Endothelial cell of umbilical vein (primary cell): ENCODE results near the gene GMCL2. TPM values are rescaled to one million over a fixed set of nuclear protein-coding genes. Genes with fewer than 3 reads are reported as not detected.

Experiments used
- BruUV-seq: library from RNA; stranded (reverse); fragments of 400-500 nt; replicated peaks from 2 replicates; lab custom pipeline; 2021; lab: Mats Ljungman, UMichigan
- CTCF ChIA-PET: fragments of 300-600, 350-600 bp; sonication (Branson Sonifier 250); formaldehyde crosslinking; loops from one replicate; lab custom pipeline; 2021; ENCODE audit warnings: antibody characterized with exemption, inconsistent platforms; lab: Charles Lee
- POLR2A ChIA-PET: fragments of 300-600, 350-600 bp; sonication (Branson Sonifier 250); formaldehyde crosslinking; loops from one replicate; lab custom pipeline; 2021; ENCODE audit warnings: antibody characterized with exemption, inconsistent platforms; lab: Charles Lee
- DNase-seq: peaks from one replicate; pipeline ENCODE4 v3.0.0-alpha.2; 2011; ENCODE audit warnings: low read depth, low spot score
- FAIRE-seq: peaks from 2 replicates; lab custom pipeline; 2011; peaks lifted over from hg19 to GRCh38; lab: Jason Lieb, UNC
- H2AFZ ChIP-seq: 2 replicates; pipeline ENCODE4 v1.6.0; 2012; ENCODE audit warnings: low read depth, low read length, control low read depth, inconsistent platforms
- H3K27ac ChIP-seq: 2 replicates; pipeline ENCODE4 v1.5.1; 2011; ENCODE audit warnings: low read depth, mild to moderate bottlenecking, control low read depth, low read length, moderate library complexity; ENCODE audit not compliant: insufficient read depth
- H3K27me3 ChIP-seq, 2 experiments: 2 replicates each; pipeline versions ENCODE4 v1.6.0 to v1.6.1; 2011; ENCODE audit warnings: low read length in 2 of 2, mixed read lengths in 1 of 2; ENCODE audit not compliant: control insufficient read depth in 2 of 2, insufficient read depth in 2 of 2
- H3K36me3 ChIP-seq, 2 experiments: 2 replicates in 1 of 2; 3 replicates in 1 of 2; pipeline ENCODE4 v1.5.1; 2011; ENCODE audit warnings: low read length in 2 of 2, mild to moderate bottlenecking in 1 of 2, moderate library complexity in 1 of 2; ENCODE audit not compliant: control insufficient read depth in 2 of 2, insufficient read depth in 2 of 2; ENCODE audit errors: extremely low read depth in 1 of 2
- H3K4me1 ChIP-seq: 3 replicates; pipeline ENCODE4 v1.5.1; 2011; ENCODE audit warnings: mild to moderate bottlenecking, low read length; ENCODE audit not compliant: control insufficient read depth, insufficient read depth; ENCODE audit errors: extremely low read depth
- H3K4me2 ChIP-seq: 2 replicates; pipeline ENCODE4 v1.6.1; 2011; ENCODE audit warnings: low read length, control low read depth, mixed read lengths; ENCODE audit not compliant: insufficient read depth
- H3K4me3 ChIP-seq, 3 experiments: fragments of 200-600 bp in 1 of 3; sonication (generic), shearing (Covaris generic) in 1 of 3; replicated peaks in 1 of 3; 2 replicates each; pipeline ENCODE4 v1.5.1; 2011 to 2016; ENCODE audit warnings: control low read depth in 3 of 3, low read length in 3 of 3, mild to moderate bottlenecking in 2 of 3, inconsistent platforms in 1 of 3, low read depth in 1 of 3, moderate library complexity in 1 of 3; ENCODE audit not compliant: insufficient read depth in 1 of 3
- H3K79me2 ChIP-seq: 2 replicates; pipeline ENCODE4 v1.6.0; 2012; ENCODE audit warnings: low read length, inconsistent platforms; ENCODE audit not compliant: control insufficient read depth, insufficient read depth
- H3K9ac ChIP-seq: replicated peaks from 2 replicates; pipeline ENCODE3; 2011; ENCODE audit warnings: low read length, control low read depth; ENCODE audit not compliant: insufficient read depth; ENCODE audit errors: extremely low read depth
- H3K9me1 ChIP-seq: replicated peaks from 3 replicates; pipeline ENCODE4 v1.6.0; 2011; ENCODE audit warnings: mild to moderate bottlenecking, low read length; ENCODE audit not compliant: control insufficient read depth, insufficient read depth; ENCODE audit errors: extremely low read depth
- H3K9me3 ChIP-seq: replicated peaks from 2 replicates; pipeline ENCODE4 v1.5.1; 2012; ENCODE audit warnings: low read length, inconsistent platforms; ENCODE audit not compliant: control insufficient read depth, insufficient read depth
- H4K20me1 ChIP-seq: replicated peaks from 2 replicates; pipeline ENCODE3; 2011; ENCODE audit warnings: mild to moderate bottlenecking, low read length; ENCODE audit not compliant: control insufficient read depth, insufficient read depth; ENCODE audit errors: extremely low read depth
- CTCF ChIP-seq, 2 donors: IDR thresholded peaks; 1 replicate in 1 of 2; 2 replicates in 1 of 2; pipeline ENCODE4 v1.5.1; 2011; ENCODE audit warnings: low read length in 2 of 2, mild to moderate bottlenecking in 2 of 2, moderate library complexity in 2 of 2, control low read depth in 1 of 2, inconsistent platforms in 1 of 2, low read depth in 1 of 2; ENCODE audit not compliant: insufficient read depth in 1 of 2; ENCODE audit errors: extremely low read depth in 1 of 2
- EZH2 ChIP-seq: IDR thresholded peaks from 2 replicates; pipeline ENCODE4 v1.6.1; 2012; ENCODE audit warnings: borderline replicate concordance, low read depth, mild to moderate bottlenecking, moderate library complexity, low read length, inconsistent platforms; ENCODE audit not compliant: severe bottlenecking
- FOS ChIP-seq: IDR thresholded peaks from 2 replicates; pipeline ENCODE4 v1.6.1; 2011; ENCODE audit warnings: mild to moderate bottlenecking, low read length, moderate library complexity, borderline replicate concordance; ENCODE audit not compliant: insufficient read depth
- GATA2 ChIP-seq: IDR thresholded peaks from 2 replicates; pipeline ENCODE4 v1.7.0; 2011; ENCODE audit warnings: low read depth, mild to moderate bottlenecking, moderate library complexity, mixed read lengths, low read length; ENCODE audit not compliant: insufficient read length, insufficient read depth
- JUN ChIP-seq: IDR thresholded peaks from 2 replicates; pipeline ENCODE4 v1.6.1; 2011; ENCODE audit warnings: borderline replicate concordance, low read depth; ENCODE audit not compliant: insufficient read length, insufficient read depth
- MAX ChIP-seq: IDR thresholded peaks from 2 replicates; pipeline ENCODE4 v1.6.1; 2011; ENCODE audit not compliant: insufficient read depth, insufficient read length
- MYC ChIP-seq: IDR thresholded peaks from one replicate; pipeline ENCODE4 v1.6.1; 2011; ENCODE audit warnings: mild to moderate bottlenecking, low read depth, low read length
- POLR2A ChIP-seq: IDR thresholded peaks from 2 replicates; pipeline ENCODE4 v1.6.1; 2012; ENCODE audit warnings: low read depth, mild to moderate bottlenecking, control low read depth, low read length
- POLR2AphosphoS5 ChIP-seq: IDR thresholded peaks from 2 replicates; pipeline ENCODE4 v1.6.1; 2012; ENCODE audit warnings: low read depth, mild to moderate bottlenecking, control low read depth, low read length, moderate library complexity; ENCODE audit not compliant: insufficient read depth
- dilution Hi-C: fragments of 300-500 bp; cut with MboI; formaldehyde crosslinking; loops from one replicate; pipeline ENCODE4 v1.15.0; 2019; ENCODE audit warnings: low sequenced_read_pairs; ENCODE audit not compliant: extremely low pct_ligation_motif_present
- intact Hi-C: fragments of 100-400 bp; cut with micrococcal nuclease; formaldehyde crosslinking; loops from one replicate; pipeline ENCODE4 v1.10.0; 2022
- polyA plus RNA-seq, 4 experiments: library from polyadenylated mRNA; depleted of rRNA in 3 of 4; stranded (reverse) in 3 of 4; unstranded in 1 of 4; fragments of >200 nt; gene quantifications; 2 replicates each; pipeline versions ENCODE4 v1.2.1 to v1.2.3, GENCODE V29; 2011 to 2012; ENCODE audit warnings: missing spikeins in 1 of 4
- total RNA-seq: library from RNA; stranded (reverse); gene quantifications from 2 replicates; pipeline ENCODE4 v1.2.3, GENCODE V29; 2021

The GMCL2 gene
- total and polyA plus RNA-seq, 2 donors (not counting 3 experiments of a cell fraction or from before 2014, with no cell fraction given) = not detected

DNA sequence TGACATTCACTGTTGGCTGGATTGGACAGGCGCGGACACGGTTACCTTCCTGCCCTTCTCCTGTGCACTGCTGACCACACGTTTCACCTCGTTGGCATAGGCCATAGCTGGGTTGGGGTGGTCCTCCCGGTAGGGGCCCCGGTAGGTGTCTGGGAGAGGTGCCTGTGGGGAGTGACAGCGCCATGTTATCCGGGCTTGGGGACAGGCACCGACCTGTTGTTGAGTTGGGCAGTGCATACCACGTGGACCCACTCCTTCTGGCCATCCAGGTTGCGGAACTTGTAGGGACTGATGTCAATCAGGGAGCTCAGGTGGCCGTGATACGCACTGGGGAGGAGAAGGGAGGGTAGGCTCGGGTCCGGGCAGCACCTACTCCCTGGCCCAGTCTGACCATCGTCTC is 37.2 kb upstream of the GMCL2 start:
- H3K4me2 ChIP-seq = no peak overlapping the region
- no peak for DNase-seq
- no peak overlapping the region for H3K4me3 ChIP-seq
- H3K36me3 ChIP-seq = peaks cover 8 to 18% of the 10 kb centered on the region in 2 experiments
- H4K20me1 ChIP-seq = no peaks in the 10 kb centered on the region
- no peaks in the 10 kb centered on the region for H3K9me1 ChIP-seq
- no peaks in the 10 kb centered on the region for H3K9me3 ChIP-seq
- TF ChIP-seq POLR2A (no peak), CTCF (IDR thresholded peaks at IDR 0.05; ENCODE audit: extremely low read depth in 1 of 2, insufficient read depth in 1 of 2, low read depth in 1 of 2, low read length in 2 of 2) (no peak), MYC (no peak), JUN (no peak), GATA2 (no peak), EZH2 (no peak), POLR2AphosphoS5 (no peak), MAX (no peak), FOS (no peak)
- no peak overlapping the region for H3K9ac ChIP-seq
- ChIA-PET CTCF (interaction anchor here (1.8 kb wide), 1 partner anchor 11 kb away, joined by 4 read pairs; no protein-coding TSS in a partner anchor), POLR2A (no interaction called here)
- H3K4me1 ChIP-seq = no peaks in the 10 kb centered on the region
- H2AFZ ChIP-seq = no peak overlapping the region
- no peak overlapping the region for H3K27ac ChIP-seq
- H3K79me2 ChIP-seq = peaks cover 6% of the 10 kb centered on the region
- dilution Hi-C loops = no loop called here
- intact Hi-C loops = no loop called here
- no TSS peak for BruUV-seq
- FAIRE-seq = no peak
- no peaks in the 10 kb centered on the region for H3K27me3 ChIP-seq
